SK-N-SH (cell line): ENCODE results near the gene IKZF1.

Source experiments
- CHD2 ChIP-seq: fragments of 150-350 bp; IDR thresholded peaks from 2 replicates; pipeline ENCODE4 v1.6.1; 2018; ENCODE audit warnings: low read length; ENCODE audit not compliant: partially characterized antibody
- CTCF ChIP-seq: fragments of 200-600 bp; sonication (generic); IDR thresholded peaks from 2 replicates; pipeline ENCODE4 v1.6.1; 2017; ENCODE audit warnings: antibody characterized with exemption, mild to moderate bottlenecking, moderate library complexity
- EP300 ChIP-seq, 2 experiments: IDR thresholded peaks; 2 replicates each; pipeline versions ENCODE4 v1.4.0 to v1.6.1; 2012; ENCODE audit warnings: borderline replicate concordance in 1 of 2, low read depth in 1 of 2, low read length in 1 of 2
- EZH2phosphoT487 ChIP-seq: fragments of 200-600 bp; sonication (generic); IDR thresholded peaks from 2 replicates; pipeline ENCODE4 v1.6.1; 2017; ENCODE audit warnings: low read depth, mixed run types, mild to moderate bottlenecking, antibody characterized with exemption, moderate library complexity, borderline replicate concordance
- GABPA ChIP-seq: IDR thresholded peaks from 2 replicates; pipeline ENCODE4 v1.4.0; 2012; ENCODE audit warnings: low read depth, mild to moderate bottlenecking
- POLR2AphosphoS5 ChIP-seq: IDR thresholded peaks from 2 replicates; pipeline ENCODE4 v1.6.1; 2012; ENCODE audit warnings: low read depth, low read length
- RAD21 ChIP-seq: IDR thresholded peaks from 2 replicates; pipeline ENCODE4 v1.6.1; 2012; ENCODE audit warnings: mild to moderate bottlenecking, low read length
- SIN3A ChIP-seq: IDR thresholded peaks from 2 replicates; pipeline ENCODE4 v1.6.1; 2012; ENCODE audit warnings: low read depth, mild to moderate bottlenecking, low read length, moderate library complexity, borderline replicate concordance
- TAF1 ChIP-seq: IDR thresholded peaks from 2 replicates; pipeline ENCODE4 v1.6.1; 2012; ENCODE audit warnings: low read depth, mild to moderate bottlenecking, low read length, moderate library complexity, borderline replicate concordance
- USF2 ChIP-seq: fragments of 150-350 bp; IDR thresholded peaks from 2 replicates; pipeline ENCODE4 v1.6.1; 2017; ENCODE audit warnings: antibody characterized with exemption, low read length, low read depth, borderline replicate concordance

GRCh38 chr7:50275430-50275829 is 29.1 kb upstream of the IKZF1 start:
- no peak for TF ChIP-seq CHD2
- no peak for TF ChIP-seq SIN3A
- no peak for TF ChIP-seq POLR2AphosphoS5
- no peak for TF ChIP-seq CTCF
- no peak for TF ChIP-seq USF2
- TF ChIP-seq TAF1 = no peak
- no peak for TF ChIP-seq EP300 (IDR thresholded peaks at IDR 0.05; ENCODE audit: borderline replicate concordance in 1 of 2, low read depth in 1 of 2, low read length in 1 of 2)
- no peak for TF ChIP-seq EZH2phosphoT487
- TF ChIP-seq RAD21 = no peak
- no peak for TF ChIP-seq GABPA
